GM19099 (cell line): ENCODE results near the gene ISM2.

ENCODE experiments used
- POLR2A ChIP-seq: IDR thresholded peaks from 3 replicates; pipeline ENCODE4 v1.6.1; 2011; ENCODE audit warnings: low read depth; ENCODE audit not compliant: insufficient read length; ENCODE audit errors: extremely low read depth

The ISM2 gene

GRCh38 chr14:77509366-77509765 lies 10.8 kb upstream of the ISM2 start:
- no peak for TF ChIP-seq POLR2A

- TF ChIP-seq POLR2A, result no peak
Observed at GRCh38 chr14:77508876-77509275, 10.3 kb upstream of the ISM2 start.

- no peak for TF ChIP-seq POLR2A
Observed at GRCh38 chr14:77508249-77508648, 9.6 kb upstream of the ISM2 start.

GRCh38 chr14:77507762-77508161 lies 9.1 kb upstream of the ISM2 start:
- TF ChIP-seq POLR2A, result no peak

- TF ChIP-seq POLR2A, result no peak
Observed at GRCh38 chr14:77505031-77505430, 6.4 kb upstream of the ISM2 start.

GRCh38 chr14:77503138-77503537 lies 4.5 kb upstream of the ISM2 start:
- no peak for TF ChIP-seq POLR2A

- TF ChIP-seq POLR2A, result no peak
Observed at GRCh38 chr14:77502109-77502782, 3.6 kb upstream of the ISM2 start.

GRCh38 chr14:77498984-77499527 lies 440 bp upstream of the ISM2 start:
- no peak for TF ChIP-seq POLR2A

- TF ChIP-seq POLR2A, result no peak
Observed at GRCh38 chr14:77495334-77495733, 3.3 kb downstream of the ISM2 start.

GRCh38 chr14:77491056-77491455 lies 7.6 kb downstream of the ISM2 start:
- TF ChIP-seq POLR2A, result no peak

GRCh38 chr14:77490347-77490986 lies 8.1 kb downstream of the ISM2 start:
- no peak for TF ChIP-seq POLR2A

GRCh38 chr14:77489041-77489440 lies 9.6 kb downstream of the ISM2 start:
- TF ChIP-seq POLR2A, result no peak

GRCh38 chr14:77488558-77488957 lies 10.1 kb downstream of the ISM2 start:
- no peak for TF ChIP-seq POLR2A

- TF ChIP-seq POLR2A, result no peak
Observed at GRCh38 chr14:77485901-77486678, 12.5 kb downstream of the ISM2 start.

- TF ChIP-seq POLR2A, result no peak
Observed at GRCh38 chr14:77485256-77485655, 13.4 kb downstream of the ISM2 start.

- TF ChIP-seq POLR2A, result no peak
Observed at GRCh38 chr14:77482422-77482821, 16.2 kb downstream of the ISM2 start.
